GM19099 (cell line): Measurements from ENCODE around the gene ATXN7.

ENCODE experiments used
- POLR2A ChIP-seq: IDR thresholded peaks from 3 replicates; pipeline ENCODE4 v1.6.1; 2011; ENCODE audit warnings: low read depth; ENCODE audit not compliant: insufficient read length; ENCODE audit errors: extremely low read depth

Gene ATXN7

GRCh38 chr3:63855333-63855940 lies 8.2 kb upstream of the ATXN7 start:
- TF ChIP-seq POLR2A = no peak

- TF ChIP-seq POLR2A = no peak
Observed at GRCh38 chr3:63857311-63857710, 6.4 kb upstream of the ATXN7 start.

- TF ChIP-seq POLR2A = no peak
Observed at GRCh38 chr3:63860776-63861175, 2.9 kb upstream of the ATXN7 start.

DNA sequence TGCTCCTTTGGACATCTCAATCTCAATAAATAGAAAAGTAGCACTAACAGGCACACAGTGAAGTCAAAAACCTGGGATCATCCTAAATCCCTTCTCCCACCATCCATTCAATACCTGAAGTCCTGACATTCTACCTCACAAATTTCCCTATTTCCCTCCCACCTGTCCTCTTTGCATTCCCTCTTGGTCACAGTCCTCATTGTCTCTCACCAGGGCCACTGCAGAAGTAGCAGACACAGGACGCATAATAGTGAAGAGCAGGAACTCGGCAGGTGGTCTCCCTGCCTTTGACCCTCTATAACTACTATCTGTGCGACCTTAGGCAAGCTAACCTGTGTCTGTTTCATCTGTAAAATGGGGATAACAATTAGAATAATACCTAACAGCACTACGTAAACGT lies 2.4 kb upstream of the ATXN7 start:
- no peak for TF ChIP-seq POLR2A

GRCh38 chr3:63862804-63863149 lies 890 bp upstream of the ATXN7 start:
- TF ChIP-seq POLR2A = no peak

DNA sequence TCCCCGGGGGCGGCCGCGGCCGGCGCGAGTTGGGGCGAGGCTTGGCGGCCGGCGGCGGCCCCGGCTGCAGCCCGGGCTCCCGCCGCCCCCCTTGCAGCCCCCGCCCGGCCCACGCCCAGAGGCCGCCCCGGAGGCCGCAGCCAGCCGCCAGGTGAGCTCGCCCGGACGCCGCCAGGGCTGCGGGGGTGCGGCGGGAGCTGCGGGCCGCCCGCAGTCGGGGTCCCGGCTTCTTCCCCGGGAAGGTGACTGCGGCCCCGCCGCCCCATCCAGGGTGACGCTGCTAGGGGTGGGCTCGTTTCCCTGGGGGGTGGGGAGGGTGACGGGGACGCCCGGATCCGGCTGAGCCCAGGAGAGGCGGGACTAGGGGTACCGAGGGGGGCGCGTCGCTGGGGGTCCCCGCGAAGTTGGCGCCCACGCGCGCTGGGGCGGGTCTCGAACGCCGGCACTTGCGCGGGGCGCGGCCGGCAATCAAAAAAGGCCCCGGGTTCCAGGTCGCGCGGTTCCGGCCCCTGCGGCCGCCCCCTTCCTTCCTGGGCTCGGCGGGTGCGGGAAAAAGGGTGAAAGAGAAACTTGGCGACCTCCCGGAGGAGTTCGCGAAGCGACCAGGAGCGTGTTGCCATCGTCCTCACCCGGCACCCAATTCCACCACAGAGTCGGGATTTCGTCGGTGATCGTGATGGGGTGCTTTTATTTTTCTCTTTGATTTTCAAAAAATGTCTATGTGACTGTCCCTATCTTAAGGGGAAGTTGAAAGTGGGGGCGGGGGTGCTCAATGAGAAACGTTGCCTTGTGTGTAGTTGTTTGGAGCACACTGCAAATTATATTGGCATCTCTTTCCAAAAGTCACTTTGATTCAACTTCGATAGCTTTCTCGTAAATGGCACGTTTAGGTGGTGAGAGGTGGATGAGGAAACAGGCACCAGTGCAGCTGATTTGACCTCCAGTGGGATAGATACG lies 619 bp downstream of the ATXN7 start:
- TF ChIP-seq POLR2A = peak; percentile 60

DNA sequence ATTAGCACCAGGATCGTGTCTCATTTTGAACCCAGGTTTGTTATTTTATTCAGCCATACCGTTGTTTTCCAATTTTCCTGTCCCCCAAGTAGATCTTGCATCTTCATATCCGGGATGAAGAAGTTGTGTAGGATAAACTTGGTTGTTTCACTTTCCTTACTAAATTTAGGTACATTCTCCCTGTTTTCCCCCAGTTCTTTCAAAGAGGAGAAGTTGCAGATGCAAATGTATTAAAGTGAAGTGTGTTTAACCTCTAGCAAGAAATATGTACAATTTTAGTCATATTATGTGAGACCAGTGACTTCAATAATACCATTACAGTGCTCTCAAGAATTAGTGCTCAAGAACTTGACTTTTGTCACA lies 1.3 kb downstream of the ATXN7 start:
- no peak for TF ChIP-seq POLR2A

- TF ChIP-seq POLR2A = no peak
Observed at GRCh38 chr3:63867225-63867624, 3.6 kb downstream of the ATXN7 start.

GRCh38 chr3:63869940-63870614 lies 6.4 kb downstream of the ATXN7 start:
- no peak for TF ChIP-seq POLR2A

DNA sequence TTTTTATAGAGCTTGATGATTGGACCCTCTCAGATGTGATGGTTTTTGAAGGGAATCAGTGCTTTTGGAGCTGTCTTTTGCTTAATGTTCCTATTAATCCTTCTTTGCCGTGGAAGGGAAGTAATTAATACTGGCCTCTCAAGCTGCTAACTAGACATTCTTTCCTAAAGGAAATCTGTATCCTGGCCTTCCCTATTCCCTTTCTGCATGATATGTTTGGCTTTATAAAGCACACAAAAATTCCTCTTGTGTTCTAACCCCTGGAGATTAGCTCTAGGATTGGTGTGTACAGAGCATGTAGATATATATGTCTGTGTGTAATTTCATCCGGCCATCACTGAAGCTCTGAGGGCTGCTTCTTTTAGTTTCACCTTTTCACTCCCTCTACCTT lies 6.9 kb downstream of the ATXN7 start:
- TF ChIP-seq POLR2A = no peak

DNA sequence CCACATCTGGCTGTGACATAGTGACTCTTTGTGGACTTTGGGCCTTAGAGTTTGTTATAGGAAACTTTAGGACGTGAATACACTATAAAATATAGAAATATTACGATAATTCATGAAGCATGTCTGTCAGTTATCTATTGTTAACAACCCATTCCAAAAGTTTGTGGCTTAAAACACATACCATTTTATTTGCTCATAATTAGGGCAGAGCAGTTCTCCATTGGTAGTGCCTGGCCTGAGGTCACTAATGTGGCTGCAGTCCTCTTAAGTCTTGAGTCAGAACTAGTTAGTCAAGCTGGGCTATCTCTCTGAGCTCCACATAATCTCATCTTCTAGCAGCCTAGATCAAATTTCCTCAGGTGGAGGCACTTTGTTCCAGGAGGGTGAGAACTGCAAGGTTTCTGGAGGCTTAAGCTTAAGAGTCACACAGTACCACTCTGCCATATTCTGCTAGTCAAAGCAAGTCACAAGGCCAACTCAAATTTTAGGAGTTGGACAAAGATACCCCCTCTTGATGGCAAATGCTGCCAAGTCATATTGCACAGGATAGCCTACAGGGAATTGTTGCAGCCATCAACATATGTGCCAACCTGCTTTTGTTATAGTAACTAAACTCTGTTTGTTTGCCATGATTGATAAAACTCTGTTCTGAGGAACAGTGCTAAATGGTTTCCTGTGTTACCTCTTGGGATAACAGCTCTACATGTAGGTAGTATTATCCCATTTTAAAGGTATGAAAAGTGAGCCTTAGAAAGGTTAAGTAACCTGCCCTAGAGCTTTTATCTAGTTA lies 8.7 kb downstream of the ATXN7 start:
- no peak for TF ChIP-seq POLR2A

GRCh38 chr3:63874769-63875168 lies 11.1 kb downstream of the ATXN7 start:
- no peak for TF ChIP-seq POLR2A

- no peak for TF ChIP-seq POLR2A
Observed at GRCh38 chr3:63875510-63875909, 11.8 kb downstream of the ATXN7 start.

- TF ChIP-seq POLR2A = no peak
Observed at GRCh38 chr3:63876260-63876659, 12.6 kb downstream of the ATXN7 start.
